OCI-LY1 (cell line): Measurements from ENCODE around the gene CDH13.

ENCODE experiments used
- H2AFZ ChIP-seq: fragments of 200-600 bp; sonication (generic), shearing (Covaris generic); 2 replicates; pipeline ENCODE4 v1.6.0; 2014; ENCODE audit warnings: antibody characterized with exemption, mild to moderate bottlenecking, low read length
- H3F3A ChIP-seq: fragments of 200-600 bp; sonication (generic), shearing (Covaris generic); 2 replicates; pipeline ENCODE4 v1.6.0; 2014; ENCODE audit warnings: mild to moderate bottlenecking, antibody characterized with exemption, low read length, moderate library complexity; ENCODE audit not compliant: insufficient read depth
- H3K27ac ChIP-seq: fragments of 200-600 bp; sonication (generic); 2 replicates; pipeline ENCODE4 v1.5.1; 2014; ENCODE audit warnings: low read length, mixed run types, mild to moderate bottlenecking, low read depth; ENCODE audit not compliant: poor library complexity, severe bottlenecking
- H3K27me3 ChIP-seq: fragments of 200-600 bp; sonication (generic); 2 replicates; pipeline ENCODE4 v1.6.0; 2014; ENCODE audit warnings: antibody characterized with exemption, mild to moderate bottlenecking, low read length, moderate library complexity; ENCODE audit not compliant: insufficient read depth
- H3K36me3 ChIP-seq: fragments of 200-600 bp; sonication (generic); 2 replicates; pipeline ENCODE4 v1.6.1; 2014; ENCODE audit warnings: mild to moderate bottlenecking, antibody characterized with exemption, low read length, moderate library complexity, mixed read lengths; ENCODE audit not compliant: insufficient read depth
- H3K4me1 ChIP-seq: fragments of 200-600 bp; sonication (generic); 2 replicates; pipeline ENCODE4 v1.5.1; 2014; ENCODE audit warnings: mild to moderate bottlenecking, low read length, moderate library complexity; ENCODE audit not compliant: insufficient read depth, severe bottlenecking
- H3K4me2 ChIP-seq: fragments of 200-600 bp; sonication (generic), shearing (Covaris generic); 2 replicates; pipeline ENCODE4 v1.6.1; 2014; ENCODE audit warnings: low read length
- H3K4me3 ChIP-seq: fragments of 200-600 bp; sonication (generic); 2 replicates; pipeline ENCODE4 v1.5.1; 2014; ENCODE audit warnings: low read length, low read depth, mild to moderate bottlenecking, mixed read lengths; ENCODE audit not compliant: poor library complexity, severe bottlenecking
- H3K79me2 ChIP-seq: fragments of 200-600 bp; shearing (Covaris generic); 2 replicates; pipeline ENCODE4 v1.6.1; 2016; ENCODE audit warnings: mixed run types, low read length, mixed read lengths; ENCODE audit not compliant: insufficient read depth
- H3K9ac ChIP-seq: fragments of 200-600 bp; sonication (generic), shearing (Covaris generic); 2 replicates; pipeline ENCODE4 v1.6.1; 2014; ENCODE audit warnings: mild to moderate bottlenecking, low read length, mixed read lengths
- H3K9me2 ChIP-seq: fragments of 200-600 bp; sonication (generic), shearing (Covaris generic); 2 replicates; pipeline ENCODE4 v1.6.1; 2014; ENCODE audit warnings: low read depth, mild to moderate bottlenecking, low read length, mixed read lengths
- H3K9me3 ChIP-seq: fragments of 200-600 bp; shearing (Covaris generic); 2 replicates; pipeline ENCODE4 v1.6.1; 2014; ENCODE audit warnings: low read length, mixed read lengths
- H4K20me1 ChIP-seq: fragments of 200-600 bp; sonication (generic), shearing (Covaris generic); 2 replicates; pipeline ENCODE4 v1.6.0; 2016; ENCODE audit warnings: mild to moderate bottlenecking, low read length; ENCODE audit not compliant: insufficient read depth
- CTCF ChIP-seq: fragments of 200-600 bp; sonication (generic), shearing (Covaris generic); IDR thresholded peaks from 2 replicates; pipeline ENCODE4 v1.5.1; 2017; ENCODE audit warnings: mild to moderate bottlenecking, antibody characterized with exemption, low read length, moderate library complexity, mixed read lengths
- EZH2 ChIP-seq: fragments of 200-600 bp; sonication (generic), shearing (Covaris generic); IDR thresholded peaks from 2 replicates; pipeline ENCODE4 v1.8.0; 2017; ENCODE audit warnings: borderline replicate concordance, mixed run types, mild to moderate bottlenecking, antibody characterized with exemption, low read length, moderate library complexity, mixed read lengths

The CDH13 gene

GRCh38 chr16:83137894-83138293 is 511.1 kb downstream of the CDH13 start:
- no peaks in the 10 kb centered on the region for H3K9me3 ChIP-seq
- no peak overlapping the region for H2AFZ ChIP-seq
- 0 out of 2 replicates have a peak overlapping the region, but pooled peaks have one; percentile 29 for H3K4me2 ChIP-seq
- no peaks in the 10 kb centered on the region for H3K9me2 ChIP-seq
- H3K4me1 ChIP-seq: no peaks in the 10 kb centered on the region
- no peak for TF ChIP-seq EZH2
- no peak for TF ChIP-seq CTCF
- H4K20me1 ChIP-seq: no peaks in the 10 kb centered on the region
- no peak overlapping the region for H3K4me3 ChIP-seq
- no peaks in the 10 kb centered on the region for H3F3A ChIP-seq
- no peak overlapping the region for H3K9ac ChIP-seq
- no peak overlapping the region for H3K27ac ChIP-seq
- H3K36me3 ChIP-seq: no peaks in the 10 kb centered on the region
- H3K27me3 ChIP-seq: no peaks in the 10 kb centered on the region
- no peaks in the 10 kb centered on the region for H3K79me2 ChIP-seq

GRCh38 chr16:83138512-83138911 is 511.7 kb downstream of the CDH13 start:
- Histone ChIP-seq H3K4me3 (no peak overlapping the region), H3K27me3 (no peaks in the 10 kb centered on the region), H3K4me1 (no peaks in the 10 kb centered on the region), H3K27ac (no peak overlapping the region), H3K36me3 (no peaks in the 10 kb centered on the region), H3K9ac (no peak overlapping the region), H3K9me3 (no peaks in the 10 kb centered on the region), H2AFZ (no peak overlapping the region), H3K9me2 (no peaks in the 10 kb centered on the region), H3K4me2 (no peak overlapping the region), H3K79me2 (no peaks in the 10 kb centered on the region), H3F3A (no peaks in the 10 kb centered on the region), H4K20me1 (no peaks in the 10 kb centered on the region)
- no peak for TF ChIP-seq EZH2
- TF ChIP-seq CTCF: no peak

GRCh38 chr16:83138976-83139690 is 512.4 kb downstream of the CDH13 start:
- Histone ChIP-seq H3K9ac (no peak overlapping the region), H3K36me3 (no peaks in the 10 kb centered on the region), H4K20me1 (no peaks in the 10 kb centered on the region), H3F3A (no peaks in the 10 kb centered on the region), H3K27me3 (no peaks in the 10 kb centered on the region), H3K4me3 (no peak overlapping the region), H3K9me3 (no peaks in the 10 kb centered on the region), H2AFZ (no peak overlapping the region), H3K4me1 (no peaks in the 10 kb centered on the region), H3K4me2 (no peak overlapping the region), H3K79me2 (no peaks in the 10 kb centered on the region), H3K27ac (no peak overlapping the region), H3K9me2 (no peaks in the 10 kb centered on the region)
- no peak for TF ChIP-seq EZH2
- no peak for TF ChIP-seq CTCF
